Stimulated activated CD8-positive, alpha-beta memory T cell treated with anti-CD3 and anti-CD28 coated beads, Interleukin-4, amount 100 ng/mL, for 24 hours (primary cell): ENCODE results near the gene DDB1.
A peak's percentile ranks its signal among the peaks of the same experiment; 100 is the strongest.

Experiments
- DNase-seq: peaks from one replicate; pipeline ENCODE4 v3.0.0-alpha.2; 2020; ENCODE audit warnings: low read depth

DDB1 gene

DNA sequence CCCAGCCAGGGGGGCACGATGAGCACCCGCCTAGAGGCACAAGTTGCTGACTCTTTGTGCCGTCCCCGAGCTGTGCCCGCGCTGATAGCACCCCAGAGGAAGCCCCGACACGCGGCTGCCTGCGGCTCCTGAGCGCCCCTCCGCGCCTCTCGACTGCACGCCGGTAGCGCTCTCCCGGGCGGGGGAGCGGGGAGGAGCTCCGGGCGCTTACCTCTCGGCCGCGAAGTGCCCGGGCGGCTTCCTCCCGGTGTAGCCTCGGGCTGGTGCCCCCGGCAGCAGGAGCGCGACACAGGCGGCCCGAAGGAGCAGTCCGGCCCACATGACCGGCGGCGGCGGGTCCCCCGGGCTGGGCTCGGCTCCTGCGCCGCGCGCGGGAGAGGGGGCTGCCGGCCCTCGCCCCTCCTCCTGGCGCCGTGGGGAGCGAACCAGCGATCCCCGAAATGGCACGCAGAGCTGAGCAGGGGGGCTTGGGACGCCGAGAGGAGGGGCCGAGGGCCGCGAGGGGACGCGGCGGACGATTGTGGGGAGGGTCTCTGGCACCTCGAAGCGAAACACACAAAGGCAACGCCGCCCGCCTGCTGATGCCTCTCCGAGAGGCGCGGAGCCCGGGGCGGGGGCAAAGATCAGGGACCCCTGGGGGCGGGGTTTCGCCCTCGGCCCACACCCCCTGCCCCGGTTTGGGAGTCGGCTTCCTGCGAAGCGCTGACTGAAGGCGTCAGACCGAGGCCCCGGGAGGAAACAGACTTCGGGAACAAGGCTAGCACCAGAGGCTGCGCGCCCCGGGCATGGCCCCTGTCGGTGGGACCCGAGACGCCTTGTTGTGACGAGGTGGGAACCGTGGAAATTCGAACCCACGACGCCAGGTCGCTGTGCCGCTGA, 37.9 kb downstream of the DDB1 start, which contains the start of gene VWCE:
Gene VWCE, minus strand, starts transcription at position 600 of the 879 bp plus-strand sequence. Its CDS starts 279 bp downstream, at position 321.
- DNase-seq, result peak; percentile 63

- peak; percentile 43 for DNase-seq
Observed at GRCh38 chr11:61293867-61294716, 38.8 kb downstream of the DDB1 start.

DNA sequence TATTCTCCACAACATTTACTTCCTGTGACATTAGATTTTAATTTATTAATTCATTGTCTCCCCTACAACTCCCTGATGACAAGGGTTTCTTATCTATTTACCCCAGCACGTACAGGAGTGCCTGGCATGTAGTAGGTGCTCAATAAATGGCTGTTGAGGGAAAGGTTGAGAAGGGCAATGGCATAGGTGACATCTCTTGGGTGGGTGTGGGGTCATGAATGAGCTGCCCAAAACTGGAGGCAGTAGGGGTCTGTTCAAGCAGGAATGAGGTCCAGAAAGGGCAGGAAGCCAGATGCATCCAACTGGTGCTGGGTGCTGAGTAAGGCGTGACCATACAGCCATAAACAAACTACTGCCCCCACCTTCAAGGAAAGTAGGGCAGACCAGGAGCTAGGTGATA, 40.5 kb downstream of the DDB1 start:
- no peak for DNase-seq

- no peak for DNase-seq
Observed at GRCh38 chr11:61290905-61291690, 41.8 kb downstream of the DDB1 start.

GRCh38 chr11:61287338-61287977, 45.4 kb downstream of the DDB1 start:
- DNase-seq, result no peak

GRCh38 chr11:61283613-61284012, 49.3 kb downstream of the DDB1 start:
- no peak for DNase-seq

DNA sequence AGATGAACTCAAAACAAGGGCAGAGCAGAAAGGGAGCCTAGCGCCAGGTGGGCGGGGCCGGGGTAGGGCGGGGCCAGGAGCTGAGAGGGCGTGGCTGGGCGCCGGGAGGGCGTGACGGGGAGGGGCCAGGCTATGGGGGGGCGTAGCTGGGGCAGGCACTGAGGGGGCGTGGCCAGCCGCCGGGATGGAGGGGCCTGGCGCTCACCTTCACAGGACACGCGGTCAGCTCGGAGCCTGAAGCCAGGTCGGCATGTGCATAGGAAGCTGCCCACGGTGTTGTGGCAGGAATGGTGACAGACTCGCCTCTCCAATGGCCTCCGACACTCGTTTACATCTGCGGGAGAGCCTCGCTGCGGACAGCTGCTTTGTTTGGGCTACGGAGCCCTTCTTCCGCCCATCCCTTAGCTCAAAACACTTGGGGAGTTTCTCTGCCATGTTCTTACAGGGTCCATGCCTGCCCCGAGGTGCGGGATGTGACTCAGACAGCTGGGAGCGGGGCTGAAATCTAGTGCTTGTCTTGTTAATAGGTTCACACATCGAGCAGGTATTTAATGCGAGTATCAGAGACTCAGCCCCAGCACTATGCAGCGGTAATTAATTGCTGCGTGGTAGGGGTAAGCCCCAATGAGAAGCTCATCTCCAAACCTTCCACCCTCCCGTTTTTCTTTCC, 51.2 kb downstream of the DDB1 start:
- peak; percentile 16 for DNase-seq

DNA sequence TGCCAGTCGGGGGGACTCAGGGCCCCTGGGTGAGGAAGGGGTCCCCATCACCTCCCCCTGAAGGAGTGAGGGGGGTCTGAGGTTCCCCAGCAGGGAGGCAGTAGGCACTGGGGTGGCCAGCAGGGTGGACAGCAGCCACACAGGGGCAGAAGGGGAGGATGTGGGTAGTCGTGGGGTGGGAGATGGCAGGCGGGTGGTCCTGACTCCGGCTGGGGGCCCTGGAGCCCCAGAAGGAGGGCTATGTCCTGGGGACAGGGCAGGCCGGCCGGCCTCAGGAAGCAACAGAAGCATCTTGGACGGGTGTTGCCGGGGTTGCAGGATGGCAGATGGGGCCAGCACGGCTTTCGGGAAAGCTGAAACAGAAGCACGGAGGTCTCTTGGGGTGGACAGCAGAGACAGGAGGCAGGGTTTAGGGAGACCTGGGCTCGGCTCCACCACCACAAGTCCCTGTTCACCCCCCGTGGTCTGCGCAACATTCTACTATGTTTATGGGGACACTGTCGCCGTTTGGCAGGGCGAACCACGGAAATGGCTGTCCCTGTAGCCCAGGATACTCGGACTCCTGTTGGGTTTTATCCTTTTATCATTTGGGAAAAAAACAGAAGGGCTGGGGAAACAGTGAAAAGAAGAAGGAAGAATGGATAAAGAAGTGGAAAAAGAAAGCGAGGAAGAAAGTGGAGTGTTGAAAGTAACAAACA, 51.9 kb downstream of the DDB1 start:
- no peak for DNase-seq

GRCh38 chr11:61279934-61280659, 52.8 kb downstream of the DDB1 start:
- DNase-seq, result no peak

- DNase-seq, result no peak
Observed at GRCh38 chr11:61278001-61278470, 54.9 kb downstream of the DDB1 start.

DNA sequence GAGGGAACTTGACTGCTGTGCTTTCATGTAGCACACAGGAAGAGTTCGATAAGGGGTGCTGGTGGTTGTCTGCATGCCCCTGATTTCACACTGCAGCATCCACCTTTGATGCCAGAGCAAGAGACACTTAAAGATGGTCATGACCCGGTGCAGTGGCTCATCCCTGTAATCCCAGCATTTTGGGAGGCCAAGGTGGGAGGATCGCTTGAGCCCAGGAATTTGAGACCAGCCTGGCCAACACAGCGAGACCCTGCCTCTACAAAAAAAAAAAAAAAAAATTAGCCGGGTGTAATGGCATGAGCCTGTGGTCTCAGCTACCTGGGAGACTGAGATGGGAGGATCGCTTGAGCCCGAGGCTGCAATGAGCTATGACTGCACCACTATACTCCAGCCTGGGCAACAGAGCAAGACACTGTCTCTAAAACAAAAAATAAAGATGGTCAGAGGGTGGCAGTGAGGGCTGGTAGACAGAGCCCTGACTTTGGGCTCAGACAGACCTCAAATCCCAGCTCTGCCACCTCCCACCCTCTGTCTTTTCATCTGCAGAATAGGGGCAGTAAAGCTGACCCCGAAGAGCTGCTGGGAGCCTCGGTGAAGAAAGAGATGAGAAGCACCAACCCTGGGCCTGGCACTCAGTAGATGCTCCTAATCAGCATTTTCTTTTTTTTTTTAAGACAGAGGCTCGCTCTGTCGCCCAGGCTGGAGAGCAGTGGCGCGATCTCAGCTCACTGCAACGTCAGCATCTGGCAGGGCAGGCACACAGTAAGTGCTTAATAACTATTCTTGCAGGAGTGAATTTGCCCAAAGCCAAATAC, 55.5 kb downstream of the DDB1 start:
- DNase-seq, result no peak

GRCh38 chr11:61275191-61275590, 57.7 kb downstream of the DDB1 start:
- DNase-seq, result no peak

- no peak for DNase-seq
Observed at GRCh38 chr11:61274084-61274483, 58.8 kb downstream of the DDB1 start.

GRCh38 chr11:61273178-61274078, 59.5 kb downstream of the DDB1 start:
- no peak for DNase-seq

GRCh38 chr11:61272731-61273130, 60.2 kb downstream of the DDB1 start:
- no peak for DNase-seq

- no peak for DNase-seq
Observed at GRCh38 chr11:61270354-61271076, 62.4 kb downstream of the DDB1 start.
